Neural cell (in vitro differentiated cells): ENCODE measurements around the gene SPCS3. TPM values are rescaled to one million over a fixed set of nuclear protein-coding genes. Genes with fewer than 3 reads are reported as not detected.

Experiments used
- H2AFZ ChIP-seq: fragments of 200-600, 300-800 bp; sonication (generic), shearing (Covaris generic); 2 replicates; pipeline ENCODE4 v1.6.0; 2014; ENCODE audit warnings: low read depth, mild to moderate bottlenecking, antibody characterized with exemption, low read length, moderate library complexity
- H3F3A ChIP-seq: fragments of 200-600 bp; shearing (Covaris generic); 2 replicates; pipeline ENCODE4 v1.6.1; 2016; ENCODE audit warnings: mild to moderate bottlenecking, moderate library complexity, mixed read lengths, antibody characterized with exemption, low read length; ENCODE audit not compliant: insufficient read depth, poor library complexity, severe bottlenecking
- H3K27ac ChIP-seq: fragments of 200-600, 300-800 bp; sonication (generic), shearing (Covaris generic); 2 replicates; pipeline ENCODE4 v1.5.1; 2014; ENCODE audit warnings: mild to moderate bottlenecking, low read length, moderate library complexity
- H3K27me3 ChIP-seq: fragments of 300-800, 200-600 bp; sonication (generic), shearing (Covaris generic); 2 replicates; pipeline ENCODE4 v1.6.0; 2014; ENCODE audit warnings: mild to moderate bottlenecking, low read depth, low read length, moderate library complexity; ENCODE audit not compliant: insufficient read depth
- H3K36me3 ChIP-seq: fragments of 300-800, 200-600 bp; sonication (generic), shearing (Covaris generic); 2 replicates; pipeline ENCODE4 v1.5.1; 2014; ENCODE audit warnings: mild to moderate bottlenecking, antibody characterized with exemption, low read length, moderate library complexity; ENCODE audit not compliant: insufficient read depth
- H3K4me2 ChIP-seq: fragments of 300-800, 200-600 bp; sonication (generic), shearing (Covaris generic); 2 replicates; pipeline ENCODE4 v1.6.0; 2014; ENCODE audit warnings: mild to moderate bottlenecking, low read length
- H3K4me3 ChIP-seq: fragments of 300-800, 200-600 bp; sonication (generic), shearing (Covaris generic); 2 replicates; pipeline ENCODE4 v1.5.1; 2014; ENCODE audit warnings: mild to moderate bottlenecking, low read length, moderate library complexity
- H3K79me2 ChIP-seq: fragments of 200-600 bp; shearing (Covaris generic); replicated peaks from 2 replicates; pipeline ENCODE4 v1.6.0; 2014; ENCODE audit warnings: mild to moderate bottlenecking, low read length, moderate library complexity; ENCODE audit not compliant: insufficient read depth
- H3K9ac ChIP-seq: fragments of 300-800, 200-600 bp; sonication (generic), shearing (Covaris generic); 2 replicates; pipeline ENCODE4 v1.6.1; 2016; ENCODE audit warnings: mild to moderate bottlenecking, low read length, mixed read lengths
- H3K9me2 ChIP-seq: fragments of 200-600 bp; shearing (Covaris generic); 2 replicates; pipeline ENCODE4 v1.6.1; 2016; ENCODE audit warnings: mild to moderate bottlenecking, low read length, mixed read lengths; ENCODE audit not compliant: insufficient read depth
- H3K9me3 ChIP-seq: fragments of 200-600, 300-800 bp; sonication (generic), shearing (Covaris generic); 2 replicates; pipeline ENCODE4 v1.6.1; 2016; ENCODE audit warnings: mild to moderate bottlenecking, mixed run types, low read length, moderate library complexity, mixed read lengths
- H4K20me1 ChIP-seq: fragments of 200-600 bp; shearing (Covaris generic); 2 replicates; pipeline ENCODE4 v1.6.1; 2016; ENCODE audit warnings: mild to moderate bottlenecking, mixed run types; ENCODE audit not compliant: insufficient read depth
- EP300 ChIP-seq: fragments of 450-650 bp; conservative IDR thresholded peaks from 2 replicates; pipeline ENCODE4 v1.6.1; 2014; ENCODE audit warnings: antibody characterized with exemption, mild to moderate bottlenecking, moderate library complexity; ENCODE audit not compliant: poor library complexity, severe bottlenecking
- EZH2 ChIP-seq: fragments of 200-600, 300-800 bp; shearing (Covaris generic), sonication (generic); IDR thresholded peaks from 2 replicates; pipeline ENCODE4 v1.6.1; 2014; ENCODE audit warnings: antibody characterized with exemption, low read length, borderline replicate concordance, mild to moderate bottlenecking; ENCODE audit not compliant: insufficient read depth, poor library complexity, severe bottlenecking
- MXI1 ChIP-seq: fragments of 450-650 bp; conservative IDR thresholded peaks from 2 replicates; pipeline ENCODE4 v1.6.1; 2014; ENCODE audit warnings: antibody characterized with exemption, mild to moderate bottlenecking; ENCODE audit not compliant: poor library complexity, severe bottlenecking
- POLR2AphosphoS5 ChIP-seq: IDR thresholded peaks from 2 replicates; pipeline ENCODE4 v1.6.1; 2012
- RAD21 ChIP-seq: fragments of 450-650 bp; conservative IDR thresholded peaks from 2 replicates; pipeline ENCODE4 v1.6.1; 2014; ENCODE audit warnings: antibody characterized with exemption, mild to moderate bottlenecking, moderate library complexity
- SMC3 ChIP-seq: fragments of 450-650 bp; conservative IDR thresholded peaks from 2 replicates; pipeline ENCODE4 v1.6.1; 2014; ENCODE audit warnings: antibody characterized with exemption, mild to moderate bottlenecking, moderate library complexity; ENCODE audit not compliant: poor library complexity
- TAF1 ChIP-seq: IDR thresholded peaks from 2 replicates; pipeline ENCODE4 v1.6.1; 2012; ENCODE audit warnings: low read depth
- polyA plus RNA-seq: library from polyadenylated mRNA; depleted of rRNA; stranded (reverse); fragments of >200 nt; gene quantifications from 2 replicates; pipeline ENCODE4 v1.2.3, GENCODE V29; 2014
- TF ChIP-seq, protein P1 (sequence below): fragments of 450-650 bp; IDR thresholded peaks from 2 replicates; pipeline ENCODE4 v1.5.1; 2014; ENCODE audit warnings: antibody characterized with exemption, mild to moderate bottlenecking, moderate library complexity; ENCODE audit not compliant: poor library complexity, severe bottlenecking
- TF ChIP-seq, protein P2 (sequence below): IDR thresholded peaks from 2 replicates; pipeline ENCODE4 v1.6.1; 2012; ENCODE audit warnings: borderline replicate concordance

Gene SPCS3
- polyA plus RNA-seq, 1 donor from 2014 or later = 104 TPM

DNA sequence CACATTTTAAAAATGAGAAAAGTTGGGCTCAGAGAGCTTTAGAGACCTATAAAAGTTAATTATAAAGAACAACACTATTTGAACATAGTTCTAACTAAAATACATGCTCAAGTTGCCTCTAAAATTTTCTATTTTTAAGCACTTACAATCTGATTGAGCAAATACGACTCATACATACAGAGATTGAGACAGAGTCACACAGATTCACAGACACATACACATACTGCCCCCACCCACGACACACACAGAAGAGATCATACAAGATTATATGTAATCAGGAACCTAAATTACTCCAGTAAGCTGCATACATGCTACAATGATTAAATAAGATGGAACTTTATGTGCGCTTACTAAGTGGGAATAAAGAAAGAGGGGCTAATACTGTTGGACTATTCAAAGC lies 48.0 kb upstream of the SPCS3 start:
- H3F3A ChIP-seq = no peaks in the 10 kb centered on the region
- H3K9me3 ChIP-seq = no peaks in the 10 kb centered on the region
- no peaks in the 10 kb centered on the region for H3K79me2 ChIP-seq
- H2AFZ ChIP-seq = no peak overlapping the region
- no peak overlapping the region for H3K4me2 ChIP-seq
- H3K9me2 ChIP-seq = no peaks in the 10 kb centered on the region
- TF ChIP-seq EZH2 (no peak), EP300 (no peak), MXI1 (no peak), RAD21 (no peak), SMC3 (no peak), POLR2AphosphoS5 (no peak), TAF1 (no peak)
- TF ChIP-seq, protein P1, sequence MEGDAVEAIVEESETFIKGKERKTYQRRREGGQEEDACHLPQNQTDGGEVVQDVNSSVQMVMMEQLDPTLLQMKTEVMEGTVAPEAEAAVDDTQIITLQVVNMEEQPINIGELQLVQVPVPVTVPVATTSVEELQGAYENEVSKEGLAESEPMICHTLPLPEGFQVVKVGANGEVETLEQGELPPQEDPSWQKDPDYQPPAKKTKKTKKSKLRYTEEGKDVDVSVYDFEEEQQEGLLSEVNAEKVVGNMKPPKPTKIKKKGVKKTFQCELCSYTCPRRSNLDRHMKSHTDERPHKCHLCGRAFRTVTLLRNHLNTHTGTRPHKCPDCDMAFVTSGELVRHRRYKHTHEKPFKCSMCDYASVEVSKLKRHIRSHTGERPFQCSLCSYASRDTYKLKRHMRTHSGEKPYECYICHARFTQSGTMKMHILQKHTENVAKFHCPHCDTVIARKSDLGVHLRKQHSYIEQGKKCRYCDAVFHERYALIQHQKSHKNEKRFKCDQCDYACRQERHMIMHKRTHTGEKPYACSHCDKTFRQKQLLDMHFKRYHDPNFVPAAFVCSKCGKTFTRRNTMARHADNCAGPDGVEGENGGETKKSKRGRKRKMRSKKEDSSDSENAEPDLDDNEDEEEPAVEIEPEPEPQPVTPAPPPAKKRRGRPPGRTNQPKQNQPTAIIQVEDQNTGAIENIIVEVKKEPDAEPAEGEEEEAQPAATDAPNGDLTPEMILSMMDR = no peak
- TF ChIP-seq, protein P2, sequence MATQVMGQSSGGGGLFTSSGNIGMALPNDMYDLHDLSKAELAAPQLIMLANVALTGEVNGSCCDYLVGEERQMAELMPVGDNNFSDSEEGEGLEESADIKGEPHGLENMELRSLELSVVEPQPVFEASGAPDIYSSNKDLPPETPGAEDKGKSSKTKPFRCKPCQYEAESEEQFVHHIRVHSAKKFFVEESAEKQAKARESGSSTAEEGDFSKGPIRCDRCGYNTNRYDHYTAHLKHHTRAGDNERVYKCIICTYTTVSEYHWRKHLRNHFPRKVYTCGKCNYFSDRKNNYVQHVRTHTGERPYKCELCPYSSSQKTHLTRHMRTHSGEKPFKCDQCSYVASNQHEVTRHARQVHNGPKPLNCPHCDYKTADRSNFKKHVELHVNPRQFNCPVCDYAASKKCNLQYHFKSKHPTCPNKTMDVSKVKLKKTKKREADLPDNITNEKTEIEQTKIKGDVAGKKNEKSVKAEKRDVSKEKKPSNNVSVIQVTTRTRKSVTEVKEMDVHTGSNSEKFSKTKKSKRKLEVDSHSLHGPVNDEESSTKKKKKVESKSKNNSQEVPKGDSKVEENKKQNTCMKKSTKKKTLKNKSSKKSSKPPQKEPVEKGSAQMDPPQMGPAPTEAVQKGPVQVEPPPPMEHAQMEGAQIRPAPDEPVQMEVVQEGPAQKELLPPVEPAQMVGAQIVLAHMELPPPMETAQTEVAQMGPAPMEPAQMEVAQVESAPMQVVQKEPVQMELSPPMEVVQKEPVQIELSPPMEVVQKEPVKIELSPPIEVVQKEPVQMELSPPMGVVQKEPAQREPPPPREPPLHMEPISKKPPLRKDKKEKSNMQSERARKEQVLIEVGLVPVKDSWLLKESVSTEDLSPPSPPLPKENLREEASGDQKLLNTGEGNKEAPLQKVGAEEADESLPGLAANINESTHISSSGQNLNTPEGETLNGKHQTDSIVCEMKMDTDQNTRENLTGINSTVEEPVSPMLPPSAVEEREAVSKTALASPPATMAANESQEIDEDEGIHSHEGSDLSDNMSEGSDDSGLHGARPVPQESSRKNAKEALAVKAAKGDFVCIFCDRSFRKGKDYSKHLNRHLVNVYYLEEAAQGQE = no peak
- no peaks in the 10 kb centered on the region for H3K36me3 ChIP-seq
- no peak overlapping the region for H3K27ac ChIP-seq
- no peak overlapping the region for H3K9ac ChIP-seq
- H3K27me3 ChIP-seq = no peaks in the 10 kb centered on the region
- no peaks in the 10 kb centered on the region for H4K20me1 ChIP-seq
- no peak overlapping the region for H3K4me3 ChIP-seq

DNA sequence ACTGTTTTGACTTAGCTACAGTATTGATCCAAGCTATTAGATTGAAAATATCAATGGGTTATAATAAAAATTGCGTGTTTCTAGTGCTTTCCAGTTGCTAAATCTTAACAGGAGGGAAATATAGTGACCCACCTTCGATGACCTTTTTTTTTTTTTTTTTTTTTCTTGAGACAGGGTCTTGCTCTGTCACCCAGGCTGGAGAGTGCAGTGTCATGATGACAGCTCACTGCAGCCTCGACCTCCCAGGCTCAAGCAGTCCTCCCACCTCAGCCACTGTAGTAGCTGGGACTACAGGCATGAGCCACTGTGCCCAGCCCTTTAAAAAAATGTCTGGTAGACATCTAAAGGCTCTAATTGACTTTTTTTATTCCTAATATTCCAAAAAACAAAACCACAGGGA lies 47.0 kb upstream of the SPCS3 start:
- TF ChIP-seq, protein P2 = no peak
- TF ChIP-seq EP300 = no peak
- TF ChIP-seq TAF1 = no peak
- no peak for TF ChIP-seq EZH2
- TF ChIP-seq, protein P1 = no peak
- TF ChIP-seq RAD21 = no peak
- no peak for TF ChIP-seq MXI1
- no peak for TF ChIP-seq POLR2AphosphoS5
- Histone ChIP-seq H3F3A (no peaks in the 10 kb centered on the region), H2AFZ (no peak overlapping the region)

More for the DNA sequence above, 47.0 kb upstream of the SPCS3 start:
- H3K27me3 ChIP-seq = no peaks in the 10 kb centered on the region
- no peak overlapping the region for H3K27ac ChIP-seq
- no peaks in the 10 kb centered on the region for H4K20me1 ChIP-seq
- H3K9me3 ChIP-seq = no peaks in the 10 kb centered on the region
- H3K9ac ChIP-seq = no peak overlapping the region
- H3K9me2 ChIP-seq = no peaks in the 10 kb centered on the region
- no peak overlapping the region for H3K4me3 ChIP-seq
- H3K4me2 ChIP-seq = no peak overlapping the region
- no peaks in the 10 kb centered on the region for H3K36me3 ChIP-seq
- H3K79me2 ChIP-seq = no peaks in the 10 kb centered on the region
